Type B pancreatic cell (in vitro differentiated cells): Measurements from ENCODE around the gene NKD2. TPM values are rescaled to one million over a fixed set of nuclear protein-coding genes. Genes with fewer than 3 reads are reported as not detected.

Source experiments
- DNase-seq: peaks from one replicate; pipeline ENCODE4 v3.0.0; 2021; ENCODE audit warnings: mixed read lengths; ENCODE audit not compliant: unreplicated experiment; ENCODE audit errors: extremely low spot score
- H3K27ac Mint-ChIP-seq: 2 replicates; pipeline ENCODE4 v1.8.0; 2021; ENCODE audit warnings: mild to moderate bottlenecking, mixed read lengths
- H3K27me3 Mint-ChIP-seq: 2 replicates; pipeline ENCODE4 v1.8.0; 2021; ENCODE audit warnings: mixed read lengths
- H3K36me3 Mint-ChIP-seq: 2 replicates; pipeline ENCODE4 v1.8.0; 2021; ENCODE audit warnings: mixed read lengths
- H3K4me1 Mint-ChIP-seq: one replicate; pipeline ENCODE4 v1.8.0; 2021; ENCODE audit warnings: mixed read lengths; ENCODE audit not compliant: unreplicated experiment
- H3K4me3 Mint-ChIP-seq: 2 replicates; pipeline ENCODE4 v1.8.0; 2021; ENCODE audit warnings: mild to moderate bottlenecking, mixed read lengths
- H3K9me3 Mint-ChIP-seq: 2 replicates; pipeline ENCODE4 v1.8.0; 2021; ENCODE audit warnings: mixed read lengths
- total RNA-seq: library from RNA; stranded (reverse); gene quantifications from 2 replicates; pipeline ENCODE4 v1.2.1, GENCODE V29; 2021; ENCODE audit warnings: low replicate concordance
- TF ChIP-seq, protein P1 (sequence below): fragments of 200-600 bp; sonication (generic); conservative IDR thresholded peaks from 2 replicates; pipeline ENCODE4 v1.5.0; 2021; ENCODE audit warnings: antibody characterized with exemption, mild to moderate bottlenecking

The NKD2 gene
- total RNA-seq, 1 donor from 2014 or later: 24.3 TPM

DNA sequence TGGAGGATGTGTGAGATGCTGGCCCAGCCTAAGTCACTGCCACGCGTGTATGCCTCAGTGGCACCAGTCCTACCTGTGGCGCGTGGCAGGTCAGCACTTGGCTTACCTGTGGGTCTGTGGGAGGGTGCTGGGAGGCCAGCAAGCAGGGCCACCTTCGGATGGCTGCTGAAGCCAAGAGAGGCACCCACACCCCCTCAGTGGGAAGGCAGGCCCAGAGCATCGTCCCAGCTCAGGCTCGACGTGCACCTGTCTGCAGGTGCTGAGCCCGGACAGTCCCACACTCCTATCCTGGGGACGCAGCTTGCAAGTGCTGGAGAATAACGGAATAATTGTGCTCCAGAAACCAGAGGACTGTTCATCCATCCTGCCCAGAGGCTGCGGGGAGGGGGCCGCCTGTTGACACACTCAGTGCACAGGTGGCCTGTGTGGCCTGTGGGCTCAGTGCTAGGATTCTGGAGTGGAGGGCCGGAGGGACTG is 24.0 kb downstream of the NKD2 start:
- H3K36me3 Mint-ChIP-seq: peaks cover 5% of the 10 kb centered on the region
- H3K9me3 Mint-ChIP-seq: no peaks in the 10 kb centered on the region

DNA sequence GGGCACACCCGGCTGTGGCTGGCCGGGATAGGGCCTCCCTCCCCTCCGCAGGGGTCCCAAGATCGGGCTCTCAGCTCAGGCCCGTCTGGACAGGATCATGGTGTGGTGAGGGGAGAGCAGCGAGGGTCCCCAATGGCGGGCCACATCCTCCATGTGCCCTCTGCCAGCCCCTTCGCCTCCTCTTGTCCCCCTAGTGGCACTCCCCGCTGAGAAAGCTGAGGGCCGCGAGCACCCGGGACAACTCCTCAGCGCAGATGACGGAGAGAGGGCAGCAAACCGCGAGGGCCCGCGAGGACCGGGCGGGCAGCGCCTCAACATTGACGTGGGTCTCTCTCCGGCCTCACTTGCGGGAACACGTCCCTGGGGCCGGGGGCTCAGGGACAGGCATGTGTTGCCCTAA is 24.6 kb downstream of the NKD2 start:
- Mint-ChIP-seq H3K4me1 (peaks cover 9% of the 10 kb centered on the region), H3K9me3 (no peaks in the 10 kb centered on the region), H3K27me3 (no peaks in the 10 kb centered on the region), H3K36me3 (peaks cover 5% of the 10 kb centered on the region), H3K4me3 (no peak overlapping the region), H3K27ac (no peak overlapping the region)
- no peak for DNase-seq
- TF ChIP-seq, protein P1, sequence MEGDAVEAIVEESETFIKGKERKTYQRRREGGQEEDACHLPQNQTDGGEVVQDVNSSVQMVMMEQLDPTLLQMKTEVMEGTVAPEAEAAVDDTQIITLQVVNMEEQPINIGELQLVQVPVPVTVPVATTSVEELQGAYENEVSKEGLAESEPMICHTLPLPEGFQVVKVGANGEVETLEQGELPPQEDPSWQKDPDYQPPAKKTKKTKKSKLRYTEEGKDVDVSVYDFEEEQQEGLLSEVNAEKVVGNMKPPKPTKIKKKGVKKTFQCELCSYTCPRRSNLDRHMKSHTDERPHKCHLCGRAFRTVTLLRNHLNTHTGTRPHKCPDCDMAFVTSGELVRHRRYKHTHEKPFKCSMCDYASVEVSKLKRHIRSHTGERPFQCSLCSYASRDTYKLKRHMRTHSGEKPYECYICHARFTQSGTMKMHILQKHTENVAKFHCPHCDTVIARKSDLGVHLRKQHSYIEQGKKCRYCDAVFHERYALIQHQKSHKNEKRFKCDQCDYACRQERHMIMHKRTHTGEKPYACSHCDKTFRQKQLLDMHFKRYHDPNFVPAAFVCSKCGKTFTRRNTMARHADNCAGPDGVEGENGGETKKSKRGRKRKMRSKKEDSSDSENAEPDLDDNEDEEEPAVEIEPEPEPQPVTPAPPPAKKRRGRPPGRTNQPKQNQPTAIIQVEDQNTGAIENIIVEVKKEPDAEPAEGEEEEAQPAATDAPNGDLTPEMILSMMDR: no peak

More for the DNA sequence above, 24.0 kb downstream of the NKD2 start:
- H3K27ac Mint-ChIP-seq: no peak overlapping the region
- no peak for DNase-seq
- no peaks in the 10 kb centered on the region for H3K27me3 Mint-ChIP-seq
- TF ChIP-seq, protein P1: no peak
- peaks cover 9% of the 10 kb centered on the region for H3K4me1 Mint-ChIP-seq
- no peak overlapping the region for H3K4me3 Mint-ChIP-seq

DNA sequence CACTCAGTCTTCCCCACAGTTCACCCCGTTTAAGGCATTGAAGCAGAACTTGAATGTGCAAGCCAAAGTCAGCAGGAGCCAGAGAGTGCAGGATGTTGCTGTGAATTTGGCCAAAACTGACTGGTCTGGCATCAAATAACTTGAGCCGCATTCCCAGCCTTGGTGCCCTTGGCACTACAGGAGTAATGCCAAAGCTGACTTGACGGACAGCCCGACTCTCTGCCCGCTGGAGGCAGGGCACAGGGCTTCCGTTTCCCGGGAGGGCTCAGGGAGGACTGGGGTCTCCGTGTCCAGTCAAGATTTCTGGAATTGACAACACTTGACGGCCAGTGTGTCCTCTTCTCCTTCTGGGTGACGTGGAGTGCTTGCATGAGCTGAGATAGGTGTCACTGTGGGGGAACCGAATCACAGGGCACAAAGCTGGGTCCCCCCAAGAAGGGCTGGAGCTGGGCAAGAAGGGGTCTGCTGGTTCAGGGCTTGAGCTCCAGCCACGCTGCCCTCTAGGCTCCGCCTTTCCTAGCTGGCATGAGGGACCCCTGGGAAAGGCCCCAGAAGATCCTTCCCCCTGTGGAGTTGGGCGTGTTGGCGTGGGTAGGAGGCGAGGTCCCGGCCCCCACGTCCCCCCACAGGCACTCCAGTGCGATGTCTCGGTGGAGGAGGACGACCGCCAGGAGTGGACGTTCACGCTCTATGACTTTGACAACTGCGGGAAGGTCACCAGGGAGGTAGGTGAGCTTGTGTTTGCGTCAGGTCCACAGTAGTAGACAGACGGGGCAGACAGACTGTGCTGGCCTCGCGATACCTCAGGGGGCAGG is 25.2 kb downstream of the NKD2 start:
- TF ChIP-seq, protein P1: no peak
- H3K4me3 Mint-ChIP-seq: no peak overlapping the region
- no peaks in the 10 kb centered on the region for H3K9me3 Mint-ChIP-seq
- no peak for DNase-seq
- no peaks in the 10 kb centered on the region for H3K27me3 Mint-ChIP-seq
- peaks cover 5% of the 10 kb centered on the region for H3K36me3 Mint-ChIP-seq
- H3K4me1 Mint-ChIP-seq: peaks cover 8% of the 10 kb centered on the region
- H3K27ac Mint-ChIP-seq: no peak overlapping the region

DNA sequence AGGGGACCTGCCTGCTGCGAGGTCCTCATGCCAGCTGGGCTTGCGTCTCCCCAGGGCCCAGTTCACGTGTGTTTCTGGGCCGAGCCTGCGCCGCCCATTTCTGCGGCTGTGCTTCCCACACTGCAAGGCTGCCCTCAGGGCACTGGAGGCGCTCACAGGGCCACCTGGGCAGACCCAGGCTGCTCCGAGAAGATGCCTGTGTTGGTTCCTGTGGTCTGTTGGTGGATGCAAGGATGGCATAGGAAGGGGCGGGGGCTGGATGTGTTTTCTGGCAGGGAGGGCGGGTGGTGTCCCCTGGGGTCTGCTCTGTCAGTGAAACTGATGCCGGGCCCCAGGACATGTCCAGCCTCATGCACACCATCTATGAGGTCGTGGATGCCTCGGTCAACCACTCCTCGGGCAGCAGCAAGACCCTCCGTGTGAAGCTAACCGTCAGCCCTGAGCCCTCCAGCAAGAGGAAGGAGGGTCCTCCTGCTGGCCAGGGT is 25.9 kb downstream of the NKD2 start:
- DNase-seq: no peak
- Mint-ChIP-seq H3K27ac (no peak overlapping the region), H3K36me3 (peaks cover 5% of the 10 kb centered on the region), H3K4me1 (peaks cover 1% of the 10 kb centered on the region), H3K4me3 (no peak overlapping the region), H3K9me3 (no peaks in the 10 kb centered on the region), H3K27me3 (no peaks in the 10 kb centered on the region)
- TF ChIP-seq, protein P1: no peak

DNA sequence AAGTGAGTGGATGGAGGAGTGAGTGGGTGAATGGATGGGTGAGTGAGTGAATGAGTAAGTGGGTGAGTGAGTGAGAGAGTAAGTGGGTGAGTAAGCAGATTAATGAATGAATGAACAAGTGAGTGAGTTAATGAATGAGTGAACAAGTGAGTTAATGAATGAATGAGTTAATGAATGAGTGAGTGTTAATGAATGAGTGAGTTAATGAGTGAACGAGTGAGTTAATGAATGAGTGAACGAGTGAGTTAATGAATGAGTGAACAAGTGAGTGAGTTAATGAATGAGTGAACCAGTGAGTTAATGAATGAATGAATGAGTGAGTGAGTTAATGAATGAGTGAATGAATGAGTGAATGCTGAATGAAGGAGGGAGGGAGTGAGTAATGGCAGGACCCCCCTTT is 26.4 kb downstream of the NKD2 start:
- H3K36me3 Mint-ChIP-seq: peaks cover 8% of the 10 kb centered on the region
- H3K27me3 Mint-ChIP-seq: no peaks in the 10 kb centered on the region
- no peaks in the 10 kb centered on the region for H3K4me1 Mint-ChIP-seq
- no peak overlapping the region for H3K27ac Mint-ChIP-seq
- TF ChIP-seq, protein P1: no peak
- H3K4me3 Mint-ChIP-seq: no peak overlapping the region
- no peak for DNase-seq
- H3K9me3 Mint-ChIP-seq: no peaks in the 10 kb centered on the region
